ENCODE results near the gene CMTM2. TPM values are rescaled to one million over a fixed set of nuclear protein-coding genes. Genes with fewer than 3 reads are reported as not detected.
A peak's percentile ranks its signal among the peaks of the same experiment; 100 is the strongest.

The CMTM2 gene
- total and polyA plus RNA-seq, 9 of the 15 experiments (the other 6 are each of a cell fraction or from before 2014, with no cell fraction given): not detected

- intact Hi-C loops (cut with micrococcal nuclease): no loop called here
- H3K9me1 ChIP-seq (ENCODE audit: control insufficient read depth, insufficient read depth, low read length): no peaks in the 10 kb centered on the region
- FAIRE-seq (no peak), DNase-seq (ENCODE audit: extremely low read depth in 1 of 4, low spot score in 3 of 4) (no peak), ATAC-seq (no peak)
- H3K27ac ChIP-seq (ENCODE audit: extremely low read depth, low read depth, low read length): no peak overlapping the region
- H3K4me2 ChIP-seq (ENCODE audit: insufficient read depth, low read length): no peak overlapping the region
- no peaks in the 10 kb centered on the region for H4K20me1 ChIP-seq (replicated peaks; ENCODE audit: control insufficient read depth, insufficient read depth, low read length)
- BruUV-seq (replicated peaks): no TSS peak
- POLR2A ChIA-PET: no interaction called here
- TF ChIP-seq NCOA2 (IDR thresholded peaks at IDR 0.05; ENCODE audit: partially characterized antibody in 2 of 2) (no peak), ZNF316 (IDR thresholded peaks at IDR 0.05) (0 out of 2 replicates have a peak, but pooled peaks have one; percentile 39), C11orf30 (IDR thresholded peaks at IDR 0.05; ENCODE audit: low read depth) (peak; percentile 35; the same call in 1 of the 2 replicates), TEAD4 (IDR thresholded peaks at IDR 0.05; ENCODE audit: low read length) (no peak), TEAD4 (CRISPR knock-in tag; IDR thresholded peaks at IDR 0.05; ENCODE audit: borderline replicate concordance) (no peak), NR2F6 (CRISPR knock-in tag; IDR thresholded peaks at IDR 0.05) (no peak)
- 76% methylated on average over 2 of the region's 3 CpGs for WGBS (ENCODE audit: insufficient coverage, low coverage, missing lambda C conversion rate)
- in situ Hi-C loops (cut with MboI): no loop called here
- no peaks in the 10 kb centered on the region for H3K9me3 ChIP-seq (replicated peaks; ENCODE audit: control insufficient read depth, insufficient read depth, low read depth, low read length)
- no peaks in the 10 kb centered on the region for H3K79me2 ChIP-seq (ENCODE audit: control insufficient read depth, insufficient read depth, low read length)
- no peak overlapping the region for H3K9ac ChIP-seq (ENCODE audit: insufficient read depth in 1 of 2, low read depth in 2 of 2, low read length in 2 of 2)
- H3K4me1 ChIP-seq (replicated peaks in 1 of 2; ENCODE audit: control insufficient read depth in 2 of 2, insufficient read depth in 2 of 2, low read length in 2 of 2): 0 out of 5 replicates have a peak, but pooled peaks cover 0 to 1% of the 10 kb centered on the region in 2 experiments
- no peak overlapping the region for H3K4me3 ChIP-seq
- CTCF ChIA-PET (ENCODE audit: low intra/inter-chr PET ratio): no interaction called here
- no peaks in the 10 kb centered on the region for H3K27me3 ChIP-seq (ENCODE audit: control insufficient read depth in 2 of 2, insufficient read depth in 2 of 2, low read length in 2 of 2)
- H2AFZ ChIP-seq (ENCODE audit: low read depth, low read length): no peak overlapping the region
- peaks cover 3% of the 10 kb centered on the region; the same call in 1 of the 3 replicates for H3K36me3 ChIP-seq (ENCODE audit: control insufficient read depth, insufficient read depth, low read length)
These were observed 39.4 kb upstream of the CMTM2 start for GRCh38 chr16:66539623-66540469.

Measured in K562 (cell line).